Measurements from ENCODE around the gene TSR3.

Gene TSR3

DNA sequence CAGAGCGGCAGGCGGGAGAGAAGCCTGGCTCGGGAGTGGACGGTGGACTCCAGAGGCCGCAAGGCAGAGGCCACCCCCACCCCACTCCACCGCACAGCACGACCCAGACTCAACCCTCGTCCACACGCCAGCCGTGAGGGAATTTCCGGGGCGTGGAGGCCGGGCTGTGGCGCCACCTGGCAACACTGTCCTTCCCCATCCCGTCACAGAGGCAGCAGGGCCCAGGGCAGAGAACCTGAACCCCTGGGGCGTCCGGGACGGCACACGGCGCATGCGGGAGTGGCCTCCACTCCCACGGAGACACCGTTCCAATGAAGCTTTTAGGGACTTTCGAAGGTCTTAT is 23.6 kb upstream of the TSR3 start:
- no peak for DNase-seq
- TF ChIP-seq EZH2phosphoT487 (IDR thresholded peaks at IDR 0.05; ENCODE audit: low read length) (no peak), EZH2 (optimal IDR thresholded peaks at IDR 0.05; ENCODE audit: low read depth, low read length) (no peak)
- TF ChIP-seq, protein P1, sequence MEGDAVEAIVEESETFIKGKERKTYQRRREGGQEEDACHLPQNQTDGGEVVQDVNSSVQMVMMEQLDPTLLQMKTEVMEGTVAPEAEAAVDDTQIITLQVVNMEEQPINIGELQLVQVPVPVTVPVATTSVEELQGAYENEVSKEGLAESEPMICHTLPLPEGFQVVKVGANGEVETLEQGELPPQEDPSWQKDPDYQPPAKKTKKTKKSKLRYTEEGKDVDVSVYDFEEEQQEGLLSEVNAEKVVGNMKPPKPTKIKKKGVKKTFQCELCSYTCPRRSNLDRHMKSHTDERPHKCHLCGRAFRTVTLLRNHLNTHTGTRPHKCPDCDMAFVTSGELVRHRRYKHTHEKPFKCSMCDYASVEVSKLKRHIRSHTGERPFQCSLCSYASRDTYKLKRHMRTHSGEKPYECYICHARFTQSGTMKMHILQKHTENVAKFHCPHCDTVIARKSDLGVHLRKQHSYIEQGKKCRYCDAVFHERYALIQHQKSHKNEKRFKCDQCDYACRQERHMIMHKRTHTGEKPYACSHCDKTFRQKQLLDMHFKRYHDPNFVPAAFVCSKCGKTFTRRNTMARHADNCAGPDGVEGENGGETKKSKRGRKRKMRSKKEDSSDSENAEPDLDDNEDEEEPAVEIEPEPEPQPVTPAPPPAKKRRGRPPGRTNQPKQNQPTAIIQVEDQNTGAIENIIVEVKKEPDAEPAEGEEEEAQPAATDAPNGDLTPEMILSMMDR (IDR thresholded peaks at IDR 0.05; ENCODE audit: low read length): no peak
- no peak overlapping the region for H3K27ac ChIP-seq (ENCODE audit: low read length)
- H3K9me2 ChIP-seq (replicated peaks; ENCODE audit: insufficient read depth, low read length): no peaks in the 10 kb centered on the region
- H4K20me1 ChIP-seq (ENCODE audit: insufficient read depth, low read length): no peaks in the 10 kb centered on the region
- H2AFZ ChIP-seq (ENCODE audit: low read length): no peak overlapping the region
- no peak overlapping the region for H3K9ac ChIP-seq (ENCODE audit: low read length)
- peaks cover 2% of the 10 kb centered on the region; the same call in 1 of the 2 replicates for H3F3A ChIP-seq (ENCODE audit: insufficient read depth, low read length)
- H3K9me3 ChIP-seq (replicated peaks; ENCODE audit: insufficient read depth, low read length): no peaks in the 10 kb centered on the region
- H3K27me3 ChIP-seq (replicated peaks; ENCODE audit: insufficient read depth, low read length): no peaks in the 10 kb centered on the region
- H3K4me3 ChIP-seq (ENCODE audit: low read length): no peak overlapping the region
- H3K4me1 ChIP-seq (ENCODE audit: low read length): no peaks in the 10 kb centered on the region
- no peaks in the 10 kb centered on the region for H3K36me3 ChIP-seq (replicated peaks; ENCODE audit: insufficient read depth, low read length)
- peaks cover 62% of the 10 kb centered on the region for H3K79me2 ChIP-seq (ENCODE audit: low read length)
- no peak overlapping the region for H3K4me2 ChIP-seq (ENCODE audit: low read depth, low read length)

DNA sequence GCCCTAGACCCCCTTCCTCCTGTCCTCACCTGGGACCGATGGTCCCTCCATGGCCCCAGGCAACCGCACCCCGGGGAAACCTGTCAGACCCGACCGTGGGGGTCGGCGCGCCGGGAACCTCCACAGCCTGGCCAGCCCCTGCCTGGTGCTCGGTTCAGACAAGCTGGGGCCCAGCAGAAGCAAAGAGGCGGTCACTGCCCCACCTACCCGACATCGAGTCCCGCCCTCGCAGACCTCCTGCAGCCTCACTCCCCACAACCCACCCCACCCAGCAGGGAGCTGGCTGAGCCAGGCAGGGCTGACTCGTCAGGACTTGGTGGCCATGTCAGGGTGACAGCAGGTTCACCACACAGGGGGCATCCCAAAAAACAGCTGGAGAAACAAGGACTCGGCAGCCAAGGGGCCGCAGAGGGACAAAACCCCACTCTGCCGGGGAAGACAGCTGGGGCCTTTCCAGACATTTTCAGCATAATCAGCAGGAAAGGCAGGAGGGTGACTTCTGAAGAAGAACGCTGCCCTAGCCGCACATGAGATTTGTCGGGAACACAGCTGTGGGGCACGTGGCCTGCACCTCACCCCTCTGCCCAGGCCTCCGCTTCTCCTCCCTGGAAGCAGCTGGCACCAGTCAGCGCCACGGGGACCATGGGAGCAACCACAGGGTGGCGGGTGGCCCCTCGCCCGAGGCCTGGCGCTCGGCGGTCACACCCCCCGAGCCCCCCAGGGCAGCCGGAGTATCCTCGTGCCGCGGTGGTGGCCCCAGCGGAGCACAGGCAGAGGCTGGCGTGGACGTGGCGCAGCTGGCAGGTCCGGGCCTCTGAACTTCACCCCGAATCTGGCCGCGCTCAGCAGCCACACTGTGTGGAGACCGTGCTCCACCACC is 23.0 kb upstream of the TSR3 start:
- no peak for DNase-seq
- Histone ChIP-seq H3K4me1 (ENCODE audit: low read length) (no peaks in the 10 kb centered on the region), H3K4me2 (ENCODE audit: low read depth, low read length) (no peak overlapping the region), H3K36me3 (replicated peaks; ENCODE audit: insufficient read depth, low read length) (no peaks in the 10 kb centered on the region), H3K79me2 (ENCODE audit: low read length) (peaks cover 62% of the 10 kb centered on the region), H3K27me3 (replicated peaks; ENCODE audit: insufficient read depth, low read length) (no peaks in the 10 kb centered on the region), H3K9me3 (replicated peaks; ENCODE audit: insufficient read depth, low read length) (no peaks in the 10 kb centered on the region), H3K9ac (ENCODE audit: low read length) (no peak overlapping the region), H3F3A (ENCODE audit: insufficient read depth, low read length) (no peaks in the 10 kb centered on the region), H4K20me1 (ENCODE audit: insufficient read depth, low read length) (no peaks in the 10 kb centered on the region), H3K9me2 (replicated peaks; ENCODE audit: insufficient read depth, low read length) (no peaks in the 10 kb centered on the region), H3K27ac (ENCODE audit: low read length) (no peak overlapping the region), H3K4me3 (ENCODE audit: low read length) (no peak overlapping the region), H2AFZ (ENCODE audit: low read length) (no peak overlapping the region)
- TF ChIP-seq, protein P1 (IDR thresholded peaks at IDR 0.05; ENCODE audit: low read length): no peak
- no peak for TF ChIP-seq EZH2 (optimal IDR thresholded peaks at IDR 0.05; ENCODE audit: low read depth, low read length)
- no peak for TF ChIP-seq EZH2phosphoT487 (IDR thresholded peaks at IDR 0.05; ENCODE audit: low read length)

DNA sequence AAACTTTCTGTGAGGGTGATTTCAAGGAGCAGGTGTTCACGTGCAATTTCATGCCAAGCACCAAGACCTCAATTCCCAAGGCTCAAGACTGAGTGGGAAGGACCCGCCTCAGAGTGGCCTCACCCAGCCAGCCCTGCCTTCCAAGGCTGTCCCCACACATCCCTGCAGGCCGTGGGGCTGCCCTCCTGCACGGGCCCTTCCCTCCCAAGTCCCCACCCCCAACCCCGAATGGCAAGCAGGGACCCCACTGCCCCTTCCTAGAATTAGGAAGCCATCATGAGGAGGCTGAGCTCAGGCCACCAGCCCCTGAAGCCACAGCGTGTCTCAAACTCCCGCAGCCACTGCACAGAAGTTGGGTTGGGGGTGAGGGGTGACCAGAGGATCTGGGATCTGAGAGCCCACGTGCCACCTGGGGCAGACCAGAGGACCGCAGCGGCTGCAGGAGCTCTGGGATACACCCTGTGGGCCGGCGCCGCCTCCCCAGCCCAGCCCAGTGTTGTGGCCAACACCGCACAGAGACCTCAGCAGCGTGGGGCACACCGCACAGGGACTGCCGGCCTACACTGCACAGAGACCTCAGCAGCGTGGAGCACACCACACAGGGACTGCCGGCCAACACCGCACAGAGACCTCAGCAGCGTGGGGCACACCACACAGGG is 20.7 kb upstream of the TSR3 start:
- Histone ChIP-seq H3K36me3 (replicated peaks; ENCODE audit: insufficient read depth, low read length) (no peaks in the 10 kb centered on the region), H3K79me2 (ENCODE audit: low read length) (peaks cover 42% of the 10 kb centered on the region), H3F3A (ENCODE audit: insufficient read depth, low read length) (no peaks in the 10 kb centered on the region), H2AFZ (ENCODE audit: low read length) (no peak overlapping the region), H3K9me3 (replicated peaks; ENCODE audit: insufficient read depth, low read length) (no peaks in the 10 kb centered on the region), H3K4me3 (ENCODE audit: low read length) (no peak overlapping the region), H3K9me2 (replicated peaks; ENCODE audit: insufficient read depth, low read length) (no peaks in the 10 kb centered on the region), H4K20me1 (ENCODE audit: insufficient read depth, low read length) (no peaks in the 10 kb centered on the region), H3K4me1 (ENCODE audit: low read length) (no peaks in the 10 kb centered on the region), H3K9ac (ENCODE audit: low read length) (no peak overlapping the region), H3K27me3 (replicated peaks; ENCODE audit: insufficient read depth, low read length) (no peaks in the 10 kb centered on the region), H3K27ac (ENCODE audit: low read length) (no peak overlapping the region), H3K4me2 (ENCODE audit: low read depth, low read length) (no peak overlapping the region)
- TF ChIP-seq, protein P1 (IDR thresholded peaks at IDR 0.05; ENCODE audit: low read length): no peak
- TF ChIP-seq EZH2 (optimal IDR thresholded peaks at IDR 0.05; ENCODE audit: low read depth, low read length) (no peak), EZH2phosphoT487 (IDR thresholded peaks at IDR 0.05; ENCODE audit: low read length) (no peak)
- no peak for DNase-seq
